Neural progenitor cell (in vitro differentiated cells): ENCODE measurements around the gene C9orf78. TPM values are rescaled to one million over a fixed set of nuclear protein-coding genes. Genes with fewer than 3 reads are reported as not detected.

Experiments
- DNase-seq: peaks from one replicate; pipeline ENCODE4 v3.0.0-alpha.2; 2016; ENCODE audit warnings: low spot score
- H2AFZ ChIP-seq: fragments of 200-600 bp; sonication (generic); replicated peaks from 2 replicates; pipeline ENCODE4 v1.6.1; 2016; ENCODE audit warnings: antibody characterized with exemption
- H3F3A ChIP-seq: fragments of 200-600 bp; sonication (generic); 2 replicates; pipeline ENCODE4 v1.6.1; 2016; ENCODE audit warnings: antibody characterized with exemption, low read depth
- H3K27ac ChIP-seq: fragments of 200-600 bp; sonication (generic); 2 replicates; pipeline ENCODE4 v1.5.1; 2016; ENCODE audit warnings: mild to moderate bottlenecking
- H3K27me3 ChIP-seq: fragments of 200-600 bp; sonication (generic); 2 replicates; pipeline ENCODE4 v1.6.1; 2016; ENCODE audit warnings: mild to moderate bottlenecking, moderate library complexity
- H3K36me3 ChIP-seq: fragments of 200-600 bp; sonication (generic); 2 replicates; pipeline ENCODE4 v1.5.1; 2016
- H3K4me1 ChIP-seq: fragments of 200-600 bp; sonication (generic); 2 replicates; pipeline ENCODE4 v1.6.1; 2016; ENCODE audit warnings: mixed run types
- H3K4me2 ChIP-seq: fragments of 200-600 bp; sonication (generic); 2 replicates; pipeline ENCODE4 v1.6.1; 2016
- H3K4me3 ChIP-seq: fragments of 200-600 bp; sonication (generic); 2 replicates; pipeline ENCODE4 v1.5.1; 2016
- H3K79me2 ChIP-seq: fragments of 200-600 bp; sonication (generic); 2 replicates; pipeline ENCODE4 v1.6.1; 2016; ENCODE audit warnings: low read depth
- H3K9ac ChIP-seq: fragments of 200-600 bp; sonication (generic); 2 replicates; pipeline ENCODE4 v1.6.1; 2016
- H3K9me3 ChIP-seq: fragments of 200-600 bp; sonication (generic); 2 replicates; pipeline ENCODE4 v1.5.1; 2016; ENCODE audit warnings: low read depth
- H4K20me1 ChIP-seq: fragments of 200-600 bp; sonication (generic); 2 replicates; pipeline ENCODE4 v1.6.1; 2016; ENCODE audit warnings: low read depth
- H3K27ac Mint-ChIP-seq: 3 replicates; pipeline ENCODE4 v1.8.0; 2021; ENCODE audit warnings: mixed read lengths
- H3K27me3 Mint-ChIP-seq: 2 replicates; pipeline ENCODE4 v1.8.0; 2022; ENCODE audit warnings: low read depth, mild to moderate bottlenecking, inconsistent platforms, moderate library complexity, mixed read lengths; ENCODE audit not compliant: insufficient read depth
- H3K36me3 Mint-ChIP-seq: 3 replicates; pipeline ENCODE4 v1.8.0; 2021; ENCODE audit warnings: mixed read lengths
- H3K4me1 Mint-ChIP-seq: 3 replicates; pipeline ENCODE4 v1.8.0; 2021; ENCODE audit warnings: mixed read lengths
- H3K4me3 Mint-ChIP-seq: 3 replicates; pipeline ENCODE4 v1.8.0; 2021; ENCODE audit warnings: mild to moderate bottlenecking, moderate library complexity, mixed read lengths
- H3K9me3 Mint-ChIP-seq: 3 replicates; pipeline ENCODE4 v1.8.0; 2020; ENCODE audit warnings: mixed read lengths
- EZH2 ChIP-seq: fragments of 200-600 bp; sonication (generic); IDR thresholded peaks from 2 replicates; pipeline ENCODE4 v1.6.1; 2017; ENCODE audit warnings: antibody characterized with exemption, mild to moderate bottlenecking, moderate library complexity
- EZH2phosphoT487 ChIP-seq: fragments of 200-600 bp; sonication (generic); IDR thresholded peaks from 2 replicates; pipeline ENCODE4 v1.6.1; 2017; ENCODE audit warnings: antibody characterized with exemption
- total RNA-seq: library from RNA; depleted of rRNA; stranded (reverse); fragments of >200 nt; gene quantifications from 2 replicates; pipeline ENCODE4 v1.2.3, GENCODE V29; 2015; ENCODE audit warnings: low replicate concordance
- TF ChIP-seq, protein P1 (sequence below): fragments of 200-600 bp; sonication (generic); IDR thresholded peaks from 2 replicates; pipeline ENCODE4 v1.5.1; 2017; ENCODE audit warnings: antibody characterized with exemption, mild to moderate bottlenecking

The C9orf78 gene
- total RNA-seq, 1 donor from 2014 or later: 42.2 TPM

DNA sequence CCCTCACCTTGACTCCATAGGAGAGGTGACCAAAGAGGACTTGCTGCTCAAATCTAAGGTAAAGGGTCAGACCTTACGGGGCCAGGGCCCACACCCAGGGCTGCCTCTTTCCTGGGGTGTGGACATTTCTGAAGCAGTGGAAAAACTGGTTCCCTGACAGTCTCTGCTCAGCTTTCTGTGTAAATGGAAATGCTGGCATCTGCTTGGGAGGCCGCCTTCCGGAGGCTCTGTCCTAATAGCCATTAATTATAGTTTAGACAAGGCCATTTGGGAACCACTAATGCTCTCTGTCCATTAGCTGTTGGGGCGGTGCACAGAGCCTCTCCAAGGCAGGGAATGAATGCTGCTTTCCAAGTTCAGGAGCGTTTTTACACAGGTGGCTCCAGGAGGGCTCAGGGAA is 17.5 kb upstream of the C9orf78 start:
- H3K36me3 ChIP-seq: no peaks in the 10 kb centered on the region
- TF ChIP-seq EZH2: no peak
- TF ChIP-seq, protein P1, sequence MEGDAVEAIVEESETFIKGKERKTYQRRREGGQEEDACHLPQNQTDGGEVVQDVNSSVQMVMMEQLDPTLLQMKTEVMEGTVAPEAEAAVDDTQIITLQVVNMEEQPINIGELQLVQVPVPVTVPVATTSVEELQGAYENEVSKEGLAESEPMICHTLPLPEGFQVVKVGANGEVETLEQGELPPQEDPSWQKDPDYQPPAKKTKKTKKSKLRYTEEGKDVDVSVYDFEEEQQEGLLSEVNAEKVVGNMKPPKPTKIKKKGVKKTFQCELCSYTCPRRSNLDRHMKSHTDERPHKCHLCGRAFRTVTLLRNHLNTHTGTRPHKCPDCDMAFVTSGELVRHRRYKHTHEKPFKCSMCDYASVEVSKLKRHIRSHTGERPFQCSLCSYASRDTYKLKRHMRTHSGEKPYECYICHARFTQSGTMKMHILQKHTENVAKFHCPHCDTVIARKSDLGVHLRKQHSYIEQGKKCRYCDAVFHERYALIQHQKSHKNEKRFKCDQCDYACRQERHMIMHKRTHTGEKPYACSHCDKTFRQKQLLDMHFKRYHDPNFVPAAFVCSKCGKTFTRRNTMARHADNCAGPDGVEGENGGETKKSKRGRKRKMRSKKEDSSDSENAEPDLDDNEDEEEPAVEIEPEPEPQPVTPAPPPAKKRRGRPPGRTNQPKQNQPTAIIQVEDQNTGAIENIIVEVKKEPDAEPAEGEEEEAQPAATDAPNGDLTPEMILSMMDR: no peak
- TF ChIP-seq EZH2phosphoT487: no peak
- no peaks in the 10 kb centered on the region for H3K4me1 ChIP-seq
- H3K4me2 ChIP-seq: no peak overlapping the region
- H3K27ac ChIP-seq: no peak overlapping the region
- H3K79me2 ChIP-seq: no peaks in the 10 kb centered on the region
- Mint-ChIP-seq H3K4me3 (no peak overlapping the region), H3K4me1 (no peaks in the 10 kb centered on the region), H3K27ac (no peak overlapping the region), H3K36me3 (peaks cover 27% of the 10 kb centered on the region), H3K27me3 (no peaks in the 10 kb centered on the region), H3K9me3 (no peaks in the 10 kb centered on the region)
- no peaks in the 10 kb centered on the region for H3K9me3 ChIP-seq
- no peak overlapping the region for H3K4me3 ChIP-seq
- H3K27me3 ChIP-seq: no peaks in the 10 kb centered on the region
- H3F3A ChIP-seq: no peaks in the 10 kb centered on the region
- H3K9ac ChIP-seq: no peak overlapping the region
- H4K20me1 ChIP-seq: no peaks in the 10 kb centered on the region
- no peak overlapping the region for H2AFZ ChIP-seq
- DNase-seq: no peak

DNA sequence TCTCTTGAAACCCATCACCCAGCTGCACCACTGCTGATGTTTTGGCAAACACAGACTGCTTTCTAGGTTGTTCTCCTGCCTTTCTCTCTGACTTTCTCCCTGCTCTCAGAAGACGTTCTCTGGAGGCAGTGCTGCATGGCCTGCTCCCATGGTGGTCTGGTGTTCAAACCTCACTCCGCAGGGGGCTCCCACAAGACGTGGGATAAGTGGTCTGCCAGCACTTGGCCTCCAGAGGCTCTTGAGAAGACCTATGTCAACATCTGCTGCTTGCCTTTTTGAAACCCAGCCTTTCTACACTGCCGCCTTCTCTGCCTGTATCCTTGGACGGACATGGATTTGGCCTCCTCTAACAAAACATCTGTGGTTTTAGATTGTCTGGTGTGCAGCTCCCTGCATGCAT is 16.7 kb upstream of the C9orf78 start:
- no peak overlapping the region for H3K27ac Mint-ChIP-seq
- TF ChIP-seq EZH2 (no peak), EZH2phosphoT487 (no peak)
- TF ChIP-seq, protein P1: no peak
- H3K9ac ChIP-seq: no peak overlapping the region
- H3K4me3 Mint-ChIP-seq: no peak overlapping the region
- no peak overlapping the region for H3K4me2 ChIP-seq
- no peaks in the 10 kb centered on the region for H3K9me3 ChIP-seq
- H3K27me3 Mint-ChIP-seq: no peaks in the 10 kb centered on the region
- peaks cover 27% of the 10 kb centered on the region for H3K36me3 Mint-ChIP-seq
- no peaks in the 10 kb centered on the region for H3K36me3 ChIP-seq
- DNase-seq: no peak
- no peaks in the 10 kb centered on the region for H3K27me3 ChIP-seq
- H3F3A ChIP-seq: no peaks in the 10 kb centered on the region
- no peaks in the 10 kb centered on the region for H3K4me1 ChIP-seq
- H3K9me3 Mint-ChIP-seq: no peaks in the 10 kb centered on the region
- H4K20me1 ChIP-seq: no peaks in the 10 kb centered on the region
- no peak overlapping the region for H3K27ac ChIP-seq
- no peaks in the 10 kb centered on the region for H3K4me1 Mint-ChIP-seq
- H3K4me3 ChIP-seq: no peak overlapping the region
- no peak overlapping the region for H2AFZ ChIP-seq
- no peaks in the 10 kb centered on the region for H3K79me2 ChIP-seq

DNA sequence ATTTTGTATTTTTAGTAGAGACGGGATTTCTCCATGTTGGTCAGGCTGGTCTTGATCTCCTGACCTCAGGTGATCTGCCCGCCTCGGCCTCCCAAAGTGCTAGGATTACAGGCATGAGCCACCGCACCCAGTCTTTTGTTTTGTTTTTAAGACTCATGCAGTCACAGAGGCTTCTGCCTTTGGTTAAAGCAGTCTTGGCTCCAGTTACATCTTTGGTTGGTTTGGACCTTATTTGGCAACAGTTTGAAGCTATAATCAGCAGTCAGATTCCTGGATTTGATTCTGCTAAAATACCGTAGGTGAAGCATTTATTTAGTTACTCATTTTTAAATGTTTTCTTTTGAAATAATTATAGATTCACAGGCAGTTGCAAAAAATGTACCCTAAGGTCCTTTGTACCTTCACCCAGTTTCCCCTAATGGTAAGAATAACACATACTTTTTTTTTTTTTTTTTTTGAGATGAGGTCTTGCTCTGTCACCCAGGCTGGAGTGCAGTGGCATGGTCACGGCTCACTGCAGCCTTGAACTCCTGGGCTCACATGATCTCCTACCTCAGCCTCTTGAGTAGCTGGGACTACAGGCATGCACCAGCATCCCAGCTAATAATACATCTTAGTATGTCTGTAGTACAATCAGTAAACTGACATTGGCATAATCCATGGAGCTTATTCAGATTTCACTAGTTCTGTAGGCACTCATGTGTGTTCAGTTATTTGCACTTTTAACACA is 15.9 kb upstream of the C9orf78 start:
- H4K20me1 ChIP-seq: no peaks in the 10 kb centered on the region
- no peak overlapping the region for H3K27ac ChIP-seq
- H3K79me2 ChIP-seq: no peaks in the 10 kb centered on the region
- Mint-ChIP-seq H3K36me3 (peaks cover 27% of the 10 kb centered on the region), H3K4me3 (no peak overlapping the region), H3K9me3 (no peaks in the 10 kb centered on the region), H3K27me3 (no peaks in the 10 kb centered on the region), H3K27ac (no peak overlapping the region), H3K4me1 (no peaks in the 10 kb centered on the region)
- H3K4me3 ChIP-seq: no peak overlapping the region
- DNase-seq: no peak
- no peak overlapping the region for H3K4me2 ChIP-seq
- H3F3A ChIP-seq: no peaks in the 10 kb centered on the region
- H2AFZ ChIP-seq: no peak overlapping the region
- TF ChIP-seq, protein P1: no peak
- TF ChIP-seq EZH2: no peak
- TF ChIP-seq EZH2phosphoT487: no peak
- no peaks in the 10 kb centered on the region for H3K4me1 ChIP-seq
- no peaks in the 10 kb centered on the region for H3K9me3 ChIP-seq
- no peak overlapping the region for H3K9ac ChIP-seq
- no peaks in the 10 kb centered on the region for H3K36me3 ChIP-seq
- no peaks in the 10 kb centered on the region for H3K27me3 ChIP-seq
